PFSK-1 (cell line): ENCODE data around the gene SLC44A1.

Experiments
- FOXP2 ChIP-seq: optimal IDR thresholded peaks from 2 replicates; pipeline ENCODE3; 2011; ENCODE audit warnings: borderline replicate concordance, control low read depth, inconsistent platforms; ENCODE audit not compliant: insufficient read depth; ENCODE audit errors: extremely low read length, extremely low read depth
- POLR2AphosphoS5 ChIP-seq: IDR thresholded peaks from 2 replicates; pipeline ENCODE4 v1.6.1; 2012; ENCODE audit warnings: low read depth, mild to moderate bottlenecking, control low read depth, low read length, moderate library complexity
- REST ChIP-seq, 2 experiments: IDR thresholded peaks; 2 replicates each; pipeline versions ENCODE4 v1.6.1 to v1.8.0; 2011 to 2012; ENCODE audit warnings: low read depth in 2 of 2, low read length in 2 of 2, control low read depth in 1 of 2, inconsistent platforms in 1 of 2, mild to moderate bottlenecking in 1 of 2, moderate library complexity in 1 of 2; ENCODE audit not compliant: insufficient read depth in 1 of 2
- SIN3A ChIP-seq: IDR thresholded peaks from 2 replicates; pipeline ENCODE4 v1.6.1; 2012; ENCODE audit warnings: mild to moderate bottlenecking, low read length, moderate library complexity, borderline replicate concordance; ENCODE audit not compliant: insufficient read depth
- TAF1 ChIP-seq: IDR thresholded peaks from 2 replicates; pipeline ENCODE4 v1.6.1; 2012; ENCODE audit warnings: low read length, control low read depth, borderline replicate concordance; ENCODE audit not compliant: insufficient read depth

The SLC44A1 gene

GRCh38 chr9:105389796-105390195 lies 145.3 kb downstream of the SLC44A1 start:
- TF ChIP-seq POLR2AphosphoS5 (no peak), REST (IDR thresholded peaks at IDR 0.05; ENCODE audit: insufficient read depth in 1 of 2, low read depth in 2 of 2, low read length in 2 of 2) (no peak), FOXP2 (no peak), TAF1 (no peak), SIN3A (no peak)

GRCh38 chr9:105390871-105391270 lies 146.4 kb downstream of the SLC44A1 start:
- no peak for TF ChIP-seq TAF1
- TF ChIP-seq FOXP2: no peak
- TF ChIP-seq POLR2AphosphoS5: no peak
- TF ChIP-seq REST (IDR thresholded peaks at IDR 0.05; ENCODE audit: insufficient read depth in 1 of 2, low read depth in 2 of 2, low read length in 2 of 2): no peak
- no peak for TF ChIP-seq SIN3A

- TF ChIP-seq TAF1 (no peak), SIN3A (no peak), FOXP2 (no peak), REST (IDR thresholded peaks at IDR 0.05; ENCODE audit: insufficient read depth in 1 of 2, low read depth in 2 of 2, low read length in 2 of 2) (no peak)
Observed at GRCh38 chr9:105391288-105391687, 146.8 kb downstream of the SLC44A1 start.

GRCh38 chr9:105392531-105392930 lies 148.1 kb downstream of the SLC44A1 start:
- no peak for TF ChIP-seq TAF1
- TF ChIP-seq REST (IDR thresholded peaks at IDR 0.05; ENCODE audit: insufficient read depth in 1 of 2, low read depth in 2 of 2, low read length in 2 of 2): no peak
- no peak for TF ChIP-seq POLR2AphosphoS5
- TF ChIP-seq SIN3A: no peak
- TF ChIP-seq FOXP2: no peak
